OCI-LY3 (cell line): ENCODE results near the gene ARL6IP6.

Experiments used
- H2AFZ ChIP-seq: fragments of 200-600, 300-600 bp; shearing (Covaris generic); 2 replicates; pipeline ENCODE4 v1.6.0; 2014; ENCODE audit warnings: antibody characterized with exemption, low read depth, low read length
- H3K27ac ChIP-seq: fragments of 200-600, 300-600 bp; sonication (generic); 2 replicates; pipeline ENCODE4 v1.5.1; 2014; ENCODE audit warnings: mild to moderate bottlenecking, low read length, moderate library complexity, mixed read lengths
- H3K27me3 ChIP-seq: fragments of 200-600, 300-600 bp; sonication (generic); 2 replicates; pipeline ENCODE4 v1.6.1; 2014; ENCODE audit warnings: low read depth, low read length, mixed read lengths
- H3K36me3 ChIP-seq: fragments of 200-600, 300-600 bp; sonication (generic); replicated peaks from 2 replicates; pipeline ENCODE3; 2014; ENCODE audit warnings: low read depth, low read length, mixed read lengths
- H3K4me1 ChIP-seq: fragments of 300-600, 200-600 bp; sonication (generic); 2 replicates; pipeline ENCODE4 v1.6.1; 2014; ENCODE audit warnings: low read length, mixed read lengths
- H3K4me2 ChIP-seq: fragments of 200-600, 300-600 bp; sonication (generic); 2 replicates; pipeline ENCODE4 v1.6.1; 2014; ENCODE audit warnings: low read length, mixed read lengths
- H3K4me3 ChIP-seq: fragments of 300-600, 200-600 bp; sonication (generic); 2 replicates; pipeline ENCODE4 v1.5.1; 2014; ENCODE audit warnings: antibody characterized with exemption, mild to moderate bottlenecking, low read length, moderate library complexity
- H3K79me2 ChIP-seq: fragments of 300-600, 200-600 bp; shearing (Covaris generic); 2 replicates; pipeline ENCODE4 v1.6.1; 2014; ENCODE audit warnings: mild to moderate bottlenecking, low read length, mixed read lengths
- H3K9ac ChIP-seq: fragments of 300-600, 200-600 bp; shearing (Covaris generic); 2 replicates; pipeline ENCODE4 v1.6.0; 2014; ENCODE audit warnings: mild to moderate bottlenecking, low read length, moderate library complexity
- H3K9me3 ChIP-seq: fragments of 200-600, 300-600 bp; shearing (Covaris generic); 2 replicates; pipeline ENCODE4 v1.6.1; 2014; ENCODE audit warnings: low read length, mixed read lengths; ENCODE audit not compliant: insufficient read depth
- H4K20me1 ChIP-seq: fragments of 200-600, 300-600 bp; sonication (generic); 2 replicates; pipeline ENCODE4 v1.6.1; 2016; ENCODE audit warnings: low read length, mixed read lengths; ENCODE audit not compliant: insufficient read depth
- EZH2phosphoT487 ChIP-seq: fragments of 200-600 bp; shearing (Covaris generic); IDR thresholded peaks from 2 replicates; pipeline ENCODE4 v1.6.1; 2018; ENCODE audit warnings: antibody characterized with exemption, mixed run types, low read depth
- TF ChIP-seq, protein P1 (sequence below): fragments of 200-600, 300-600 bp; sonication (generic); IDR thresholded peaks from 2 replicates; pipeline ENCODE4 v1.5.1; 2014; ENCODE audit warnings: antibody characterized with exemption, low read length, low read depth

ARL6IP6 gene

DNA sequence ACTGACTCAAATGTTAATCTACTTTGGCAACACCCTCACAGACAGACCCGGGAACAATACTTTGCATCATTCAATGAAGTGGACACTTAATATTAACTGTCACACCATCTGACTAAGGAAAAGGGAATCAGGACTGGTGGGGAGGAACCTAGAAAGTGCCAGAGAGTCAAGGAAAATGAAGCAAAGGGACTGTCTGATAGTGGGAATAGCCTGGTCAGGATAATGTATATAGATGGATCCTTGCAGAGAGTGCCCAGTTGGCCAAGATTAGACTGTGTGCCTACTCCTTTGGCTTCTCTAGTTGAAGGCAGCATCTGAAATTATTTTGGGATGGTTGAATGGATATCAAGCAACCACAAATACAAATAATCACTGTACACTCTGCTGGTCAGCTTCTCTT is 45.2 kb downstream of the ARL6IP6 start:
- TF ChIP-seq, protein P1, sequence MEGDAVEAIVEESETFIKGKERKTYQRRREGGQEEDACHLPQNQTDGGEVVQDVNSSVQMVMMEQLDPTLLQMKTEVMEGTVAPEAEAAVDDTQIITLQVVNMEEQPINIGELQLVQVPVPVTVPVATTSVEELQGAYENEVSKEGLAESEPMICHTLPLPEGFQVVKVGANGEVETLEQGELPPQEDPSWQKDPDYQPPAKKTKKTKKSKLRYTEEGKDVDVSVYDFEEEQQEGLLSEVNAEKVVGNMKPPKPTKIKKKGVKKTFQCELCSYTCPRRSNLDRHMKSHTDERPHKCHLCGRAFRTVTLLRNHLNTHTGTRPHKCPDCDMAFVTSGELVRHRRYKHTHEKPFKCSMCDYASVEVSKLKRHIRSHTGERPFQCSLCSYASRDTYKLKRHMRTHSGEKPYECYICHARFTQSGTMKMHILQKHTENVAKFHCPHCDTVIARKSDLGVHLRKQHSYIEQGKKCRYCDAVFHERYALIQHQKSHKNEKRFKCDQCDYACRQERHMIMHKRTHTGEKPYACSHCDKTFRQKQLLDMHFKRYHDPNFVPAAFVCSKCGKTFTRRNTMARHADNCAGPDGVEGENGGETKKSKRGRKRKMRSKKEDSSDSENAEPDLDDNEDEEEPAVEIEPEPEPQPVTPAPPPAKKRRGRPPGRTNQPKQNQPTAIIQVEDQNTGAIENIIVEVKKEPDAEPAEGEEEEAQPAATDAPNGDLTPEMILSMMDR, result no peak
- no peak for TF ChIP-seq EZH2phosphoT487
- no peak overlapping the region for H3K4me3 ChIP-seq
- no peaks in the 10 kb centered on the region for H3K79me2 ChIP-seq
- H3K9me3 ChIP-seq, result no peaks in the 10 kb centered on the region
- no peak overlapping the region for H3K4me2 ChIP-seq
- H3K9ac ChIP-seq, result no peak overlapping the region
- H3K36me3 ChIP-seq, result peaks cover 37% of the 10 kb centered on the region
- H4K20me1 ChIP-seq, result 0 out of 2 replicates have a peak, but pooled peaks cover 5% of the 10 kb centered on the region
- H3K4me1 ChIP-seq, result no peaks in the 10 kb centered on the region
- no peak overlapping the region for H2AFZ ChIP-seq
- no peaks in the 10 kb centered on the region for H3K27me3 ChIP-seq
- no peak overlapping the region for H3K27ac ChIP-seq

DNA sequence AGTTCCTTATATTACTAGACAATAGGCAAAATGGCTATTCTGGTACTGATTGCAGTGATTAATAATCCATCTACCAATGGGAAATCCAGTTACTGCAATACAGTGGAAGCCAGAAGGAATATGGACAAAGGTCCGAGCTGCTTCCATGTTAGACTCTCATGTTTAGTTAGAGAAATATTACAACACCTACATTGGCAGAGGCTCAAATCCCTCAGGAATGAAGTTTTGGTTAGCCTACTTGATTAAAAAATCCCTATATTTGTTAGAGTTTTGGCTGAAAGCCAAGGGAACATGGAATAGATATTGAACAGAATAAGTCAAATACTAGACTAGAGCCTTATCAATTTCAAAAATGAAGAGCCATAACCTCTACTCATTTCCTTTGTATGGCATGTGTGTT is 48.5 kb downstream of the ARL6IP6 start:
- no peaks in the 10 kb centered on the region for H3K4me1 ChIP-seq
- H3K27ac ChIP-seq, result no peak overlapping the region
- no peak overlapping the region for H3K4me3 ChIP-seq
- no peaks in the 10 kb centered on the region for H3K27me3 ChIP-seq
- peaks cover 21% of the 10 kb centered on the region for H3K36me3 ChIP-seq
- no peaks in the 10 kb centered on the region for H3K79me2 ChIP-seq
- no peak overlapping the region for H3K4me2 ChIP-seq
- H3K9me3 ChIP-seq, result no peaks in the 10 kb centered on the region
- TF ChIP-seq EZH2phosphoT487, result no peak
- TF ChIP-seq, protein P1, result no peak
- no peak overlapping the region for H2AFZ ChIP-seq
- no peak overlapping the region for H3K9ac ChIP-seq
- no peaks in the 10 kb centered on the region for H4K20me1 ChIP-seq

GRCh38 chr2:152781175-152781574 is 62.8 kb downstream of the ARL6IP6 start:
- Histone ChIP-seq H3K9ac (no peak overlapping the region), H3K36me3 (no peaks in the 10 kb centered on the region), H3K4me1 (no peaks in the 10 kb centered on the region), H3K4me2 (no peak overlapping the region), H3K27me3 (no peaks in the 10 kb centered on the region), H3K79me2 (no peaks in the 10 kb centered on the region), H3K27ac (no peak overlapping the region), H3K9me3 (no peaks in the 10 kb centered on the region), H2AFZ (no peak overlapping the region), H4K20me1 (no peaks in the 10 kb centered on the region), H3K4me3 (no peak overlapping the region)
- no peak for TF ChIP-seq EZH2phosphoT487
- TF ChIP-seq, protein P1, result no peak

DNA sequence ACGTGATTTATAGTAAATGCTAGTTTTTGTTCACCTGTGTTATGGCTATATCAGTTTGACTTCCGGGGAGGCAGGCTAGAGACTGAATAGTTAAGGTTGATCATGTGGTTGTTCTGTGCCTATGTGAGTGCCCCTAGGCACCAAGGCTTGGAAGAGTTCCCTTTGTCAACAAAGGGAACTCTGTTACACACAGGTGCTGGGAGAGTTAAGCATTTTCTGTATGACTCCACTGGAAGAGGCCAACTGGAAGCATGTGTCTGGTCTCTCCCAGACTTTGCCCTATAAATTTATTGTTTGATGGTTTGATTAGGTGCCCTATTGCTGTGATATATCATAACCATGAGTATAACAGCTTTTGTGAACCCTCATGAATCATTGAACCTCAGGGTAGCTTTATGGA is 63.8 kb downstream of the ARL6IP6 start:
- Histone ChIP-seq H3K27me3 (no peaks in the 10 kb centered on the region), H3K4me1 (no peaks in the 10 kb centered on the region), H2AFZ (no peak overlapping the region), H3K9me3 (no peaks in the 10 kb centered on the region), H3K4me2 (no peak overlapping the region), H3K4me3 (no peak overlapping the region), H3K9ac (no peak overlapping the region), H3K79me2 (no peaks in the 10 kb centered on the region), H3K36me3 (no peaks in the 10 kb centered on the region), H3K27ac (no peak overlapping the region), H4K20me1 (no peaks in the 10 kb centered on the region)
- TF ChIP-seq, protein P1, result no peak
- no peak for TF ChIP-seq EZH2phosphoT487
